B cell (primary cell): Measurements from ENCODE around the gene CERCAM. TPM values are rescaled to one million over a fixed set of nuclear protein-coding genes. Genes with fewer than 3 reads are reported as not detected.

Experiments used
- ATAC-seq: fragments of 200-7000 bp; cut with Tn5 transposase; one replicate; pipeline ENCODE4 v1.10.0; 2021; ENCODE audit warnings: low read depth, mild to moderate bottlenecking, moderate number of reproducible peaks, moderate library complexity
- CTCF ChIA-PET: fragments of 350-600 bp; sonication (Branson Sonifier 250); formaldehyde crosslinking; loops from one replicate; lab custom pipeline; 2021; ENCODE audit warnings: antibody characterized with exemption, inconsistent platforms; lab: Charles Lee
- POLR2A ChIA-PET: fragments of 350-600 bp; sonication (Branson Sonifier 250); formaldehyde crosslinking; loops from one replicate; lab custom pipeline; 2021; ENCODE audit warnings: antibody characterized with exemption; lab: Charles Lee
- DNase-seq: peaks from one replicate; pipeline ENCODE4 v3.0.0; 2013
- H2AFZ ChIP-seq: 2 replicates; pipeline ENCODE4 v1.6.1; 2012; ENCODE audit warnings: mild to moderate bottlenecking, low read depth, low read length; ENCODE audit not compliant: insufficient read depth, poor library complexity, severe bottlenecking
- H3K27ac ChIP-seq, 2 donors: 1 replicate in 1 of 2; 2 replicates in 1 of 2; pipeline ENCODE4 v1.5.1; 2012 to 2013; ENCODE audit warnings: low read length in 2 of 2, mild to moderate bottlenecking in 2 of 2, moderate library complexity in 1 of 2
- H3K27me3 ChIP-seq, 4 experiments: fragments of 200-600 bp in 1 of 4; sonication (generic) in 1 of 4; replicated peaks in 1 of 4; 1 replicate in 2 of 4; 2 replicates in 2 of 4; pipeline versions ENCODE4 v1.6.1 to v1.7.0; 2013 to 2016; ENCODE audit warnings: low read length in 3 of 4, mild to moderate bottlenecking in 2 of 4, mixed read lengths in 1 of 4, moderate library complexity in 1 of 4; ENCODE audit not compliant: insufficient read depth in 4 of 4, control insufficient read depth in 3 of 4; ENCODE audit errors: control extremely low read depth in 1 of 4
- H3K36me3 ChIP-seq, 2 experiments: replicated peaks in 1 of 2; 1 replicate in 1 of 2; 2 replicates in 1 of 2; pipeline versions ENCODE4 v1.6.1 to v1.7.1; 2013; ENCODE audit warnings: low read length in 1 of 2; ENCODE audit not compliant: insufficient read depth in 2 of 2, control insufficient read depth in 1 of 2; ENCODE audit errors: control extremely low read depth in 1 of 2, extremely low read depth in 1 of 2
- H3K4me1 ChIP-seq, 2 donors: fragments of 200-600 bp in 1 of 2; sonication (generic) in 1 of 2; 1 replicate in 1 of 2; 2 replicates in 1 of 2; pipeline versions ENCODE4 v1.5.1 to v1.6.1; 2013 to 2017; ENCODE audit warnings: low read length in 2 of 2; ENCODE audit not compliant: control insufficient read depth in 2 of 2, insufficient read depth in 2 of 2
- H3K4me2 ChIP-seq: replicated peaks from 2 replicates; pipeline ENCODE3; 2012; ENCODE audit warnings: mild to moderate bottlenecking, low read depth, low read length; ENCODE audit not compliant: poor library complexity, severe bottlenecking
- H3K4me3 ChIP-seq, 5 experiments: fragments of 200-600 bp in 1 of 5; sonication (generic) in 1 of 5; 1 replicate in 3 of 5; 2 replicates in 2 of 5; pipeline versions ENCODE4 v1.5.1 to v1.7.0; 2011 to 2016; ENCODE audit warnings: low read length in 4 of 5, mild to moderate bottlenecking in 4 of 5, low read depth in 2 of 5, control low read depth in 1 of 5, moderate library complexity in 1 of 5; ENCODE audit not compliant: insufficient read depth in 1 of 5; ENCODE audit errors: control extremely low read depth in 1 of 5, extremely low read depth in 1 of 5
- H3K79me2 ChIP-seq: fragments of 200-600 bp; sonication (generic); one replicate; pipeline ENCODE4 v1.6.0; 2016; ENCODE audit warnings: low read length; ENCODE audit not compliant: control insufficient read depth, insufficient read depth
- H3K9ac ChIP-seq: fragments of 200-600 bp; sonication (generic); 2 replicates; pipeline ENCODE4 v1.6.1; 2017; ENCODE audit warnings: mild to moderate bottlenecking, low read length, moderate library complexity
- H3K9me3 ChIP-seq, 3 donors: one replicate each; pipeline versions ENCODE4 v1.6.1 to v1.7.1; 2013; ENCODE audit warnings: low read length in 2 of 3; ENCODE audit not compliant: control insufficient read depth in 2 of 3, insufficient read depth in 1 of 3; ENCODE audit errors: control extremely low read depth in 1 of 3
- H4K20me1 ChIP-seq: 2 replicates; pipeline ENCODE4 v1.6.0; 2012; ENCODE audit warnings: mild to moderate bottlenecking, low read length; ENCODE audit not compliant: insufficient read depth, control insufficient read depth, poor library complexity, severe bottlenecking
- H3K27ac Mint-ChIP-seq: one replicate; pipeline ENCODE4 v1.8.0; 2021; ENCODE audit warnings: mixed read lengths
- H3K27me3 Mint-ChIP-seq: one replicate; pipeline ENCODE4 v1.8.0; 2021; ENCODE audit warnings: mixed read lengths
- H3K4me1 Mint-ChIP-seq: one replicate; pipeline ENCODE4 v1.8.0; 2021; ENCODE audit warnings: mixed read lengths
- H3K4me3 Mint-ChIP-seq: one replicate; pipeline ENCODE4 v1.8.0; 2021; ENCODE audit warnings: mixed read lengths
- H3K9me3 Mint-ChIP-seq: one replicate; pipeline ENCODE4 v1.8.0; 2022; ENCODE audit warnings: mixed read lengths; ENCODE audit not compliant: insufficient read depth
- CTCF ChIP-seq: fragments of 200-600 bp; IDR thresholded peaks from one replicate; pipeline ENCODE4 v1.8.0; 2022; ENCODE audit warnings: antibody characterized with exemption, mild to moderate bottlenecking
- EZH2 ChIP-seq: IDR thresholded peaks from 2 replicates; pipeline ENCODE4 v1.6.1; 2012; ENCODE audit warnings: borderline replicate concordance, low read depth, mild to moderate bottlenecking, moderate library complexity, low read length; ENCODE audit not compliant: insufficient read depth, poor library complexity, severe bottlenecking
- WGBS: methylation state at CpG from one replicate; pipeline ENCODE4 v1.1.5; 2013; ENCODE audit warnings: missing lambda C conversion rate; ENCODE audit not compliant: insufficient coverage; 5-methylcytosine and 5-hydroxymethylcytosine counted together
- intact Hi-C: fragments of 100-400 bp; cut with micrococcal nuclease; formaldehyde crosslinking; loops from one replicate; pipeline ENCODE4 v1.10.0; 2022
- polyA plus RNA-seq: library from polyadenylated mRNA; depleted of rRNA; stranded (reverse); fragments of >200 nt; gene quantifications from 2 replicates; pipeline ENCODE4 v1.2.3, GENCODE V29; 2012
- total RNA-seq, 2 donors: library from RNA; stranded (reverse); fragments of 120-200 nt in 1 of 2; gene quantifications; 1 replicate in 1 of 2; 2 replicates in 1 of 2; pipeline versions ENCODE4 v1.2.3 to v1.2.4, GENCODE V29; 2013 to 2022

Gene CERCAM
- total and polyA plus RNA-seq, 2 donors (not counting 1 experiment from before 2014, with no cell fraction given) = 2.4 to 3.8 TPM

- Histone ChIP-seq H3K4me1 (no peaks in the 10 kb centered on the region), H3K9ac (no peak overlapping the region), H3K27me3 (no peaks in the 10 kb centered on the region), H4K20me1 (no peaks in the 10 kb centered on the region), H3K4me3 (no peak overlapping the region), H2AFZ (no peak overlapping the region), H3K27ac (no peak overlapping the region), H3K4me2 (no peak overlapping the region), H3K36me3 (no peaks in the 10 kb centered on the region), H3K9me3 (no peaks in the 10 kb centered on the region), H3K79me2 (no peaks in the 10 kb centered on the region)
- Mint-ChIP-seq H3K27me3 (no peaks in the 10 kb centered on the region), H3K9me3 (no peaks in the 10 kb centered on the region), H3K4me3 (no peak overlapping the region), H3K27ac (no peak overlapping the region), H3K4me1 (no peaks in the 10 kb centered on the region)
- TF ChIP-seq CTCF = no peak
- TF ChIP-seq EZH2 = no peak
- intact Hi-C loops = no loop called here
- ChIA-PET POLR2A (no interaction called here), CTCF (interaction anchor here (0.6 to 1.2 kb wide), 2 partner anchors 9 to 332 kb away, joined by 6 to 12 read pairs; partner anchors contain the start of gene CERCAM)
- no peak for DNase-seq
- 100% methylated on average over 7 of the region's 13 CpGs for WGBS
- no peak for ATAC-seq
Measured at GRCh38 chr9:128429513-128430086, 8.9 kb downstream of the CERCAM start.

- Histone ChIP-seq H3K4me2 (no peak overlapping the region), H3K79me2 (no peaks in the 10 kb centered on the region), H3K9me3 (no peaks in the 10 kb centered on the region), H3K4me3 (no peak overlapping the region), H3K27me3 (no peaks in the 10 kb centered on the region), H3K4me1 (no peaks in the 10 kb centered on the region), H2AFZ (no peak overlapping the region), H3K36me3 (no peaks in the 10 kb centered on the region), H4K20me1 (no peaks in the 10 kb centered on the region), H3K9ac (no peak overlapping the region), H3K27ac (no peak overlapping the region)
- no peak for DNase-seq
- CTCF ChIA-PET = no interaction called here
- intact Hi-C loops = no loop called here
- 93% methylated on average over 6 of the region's 8 CpGs for WGBS
- no peak overlapping the region for H3K4me3 Mint-ChIP-seq
- TF ChIP-seq CTCF (no peak), EZH2 (no peak)
- no peak for ATAC-seq
- H3K4me1 Mint-ChIP-seq = no peaks in the 10 kb centered on the region
- no peaks in the 10 kb centered on the region for H3K9me3 Mint-ChIP-seq
- no peak overlapping the region for H3K27ac Mint-ChIP-seq
- H3K27me3 Mint-ChIP-seq = no peaks in the 10 kb centered on the region
- POLR2A ChIA-PET = no interaction called here
Measured at GRCh38 chr9:128431207-128431606, 10.6 kb downstream of the CERCAM start.
